ES-I3 (cell line): Measurements from ENCODE around the gene LHFPL3.

Experiments used
- H3K36me3 ChIP-seq: 2 replicates; pipeline ENCODE4 v1.6.1; 2013; ENCODE audit warnings: mild to moderate bottlenecking, low read length, control low read depth, moderate library complexity; ENCODE audit not compliant: insufficient read depth
- H3K4me1 ChIP-seq: 2 replicates; pipeline ENCODE4 v1.6.1; 2013; ENCODE audit warnings: mild to moderate bottlenecking, control low read depth, low read length; ENCODE audit not compliant: insufficient read depth
- H3K9ac ChIP-seq: 2 replicates; pipeline ENCODE4 v1.6.1; 2013; ENCODE audit warnings: low read depth, mild to moderate bottlenecking, low read length, moderate library complexity
- H3K9me3 ChIP-seq: 2 replicates; pipeline ENCODE4 v1.6.1; 2013; ENCODE audit warnings: mild to moderate bottlenecking, low read length, moderate library complexity; ENCODE audit not compliant: control insufficient read depth, insufficient read depth

LHFPL3 gene

DNA sequence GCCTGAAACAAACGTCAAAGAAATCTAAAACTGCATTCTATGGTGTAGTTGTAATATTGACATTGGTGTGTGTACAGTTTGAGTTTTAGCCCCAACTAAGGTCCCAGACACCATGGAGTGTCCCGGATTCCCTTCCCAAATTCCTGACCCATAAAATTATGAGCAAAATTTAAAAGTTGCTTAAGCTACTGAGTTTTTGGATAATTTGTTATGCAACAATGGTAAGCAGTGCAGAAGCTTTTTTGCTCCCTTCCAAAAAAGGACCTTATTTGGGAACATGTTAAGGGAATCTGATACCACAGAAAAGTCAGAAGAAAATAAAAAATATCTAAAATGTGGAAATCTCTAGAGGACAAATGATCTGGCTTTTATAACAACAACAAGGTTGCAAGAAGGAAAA, 622.4 kb downstream of the LHFPL3 start:
- Histone ChIP-seq H3K9ac (no peak overlapping the region), H3K36me3 (no peaks in the 10 kb centered on the region), H3K9me3 (no peaks in the 10 kb centered on the region), H3K4me1 (no peaks in the 10 kb centered on the region; the same call in 1 of the 2 replicates)

DNA sequence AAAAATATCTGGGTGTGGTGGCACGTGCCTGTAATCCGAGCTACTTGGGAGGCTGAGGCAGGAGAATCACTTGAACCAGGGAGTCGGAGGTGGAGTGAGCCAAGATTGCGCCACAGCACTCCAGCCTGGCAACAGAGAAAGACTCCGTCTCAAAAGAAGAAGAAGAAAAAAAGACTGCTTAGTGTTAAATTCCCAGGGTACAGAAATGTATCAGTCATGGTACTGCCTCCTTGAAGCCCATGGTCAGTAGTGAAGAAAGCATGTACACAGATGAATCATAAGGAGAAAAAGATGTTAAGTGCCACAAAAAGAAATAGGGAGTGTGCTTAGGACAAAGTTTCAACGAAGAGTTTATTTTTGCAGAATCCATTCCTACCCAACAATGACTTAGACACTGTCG, 623.1 kb downstream of the LHFPL3 start:
- Histone ChIP-seq H3K36me3 (no peaks in the 10 kb centered on the region), H3K4me1 (no peaks in the 10 kb centered on the region), H3K9ac (no peak overlapping the region), H3K9me3 (no peaks in the 10 kb centered on the region)

DNA sequence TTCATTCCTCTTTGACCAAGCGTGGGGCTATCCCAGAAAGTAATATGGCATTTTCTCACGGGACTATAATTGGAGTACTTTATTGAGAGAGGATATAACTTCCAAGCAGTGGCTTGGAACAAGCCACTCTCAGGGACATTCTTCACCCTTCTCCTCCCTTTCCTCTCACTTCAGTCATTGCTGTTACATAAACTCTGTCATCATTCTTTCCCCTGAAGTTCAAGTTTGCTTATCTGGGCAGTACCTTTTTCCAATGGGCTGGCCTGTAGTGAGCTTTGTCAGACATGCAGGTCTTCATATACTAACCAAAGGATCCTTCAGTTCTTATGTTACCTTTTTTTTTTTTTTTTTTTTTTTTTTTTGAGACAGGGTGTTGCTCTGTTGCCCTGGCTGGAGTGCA, 626.9 kb downstream of the LHFPL3 start:
- Histone ChIP-seq H3K9me3 (no peaks in the 10 kb centered on the region), H3K9ac (no peak overlapping the region), H3K4me1 (no peaks in the 10 kb centered on the region), H3K36me3 (no peaks in the 10 kb centered on the region)
